IMR-90 (cell line): ENCODE data around the gene MAPKAP1.

Experiments used
- BHLHE40 ChIP-seq: fragments of 150-350 bp; IDR thresholded peaks from 2 replicates; pipeline ENCODE4 v1.6.1; 2016; ENCODE audit warnings: mild to moderate bottlenecking, low read depth, low read length
- CEBPB ChIP-seq: IDR thresholded peaks from 2 replicates; pipeline ENCODE4 v1.6.1; 2012; ENCODE audit warnings: low read depth, low read length, improper control_type of control experiment
- MAZ ChIP-seq: IDR thresholded peaks from 2 replicates; pipeline ENCODE4 v1.6.1; 2012; ENCODE audit warnings: low read depth, mild to moderate bottlenecking, low read length, improper control_type of control experiment, moderate library complexity, borderline replicate concordance
- MXI1 ChIP-seq: IDR thresholded peaks from 2 replicates; pipeline ENCODE4 v1.6.1; 2012; ENCODE audit warnings: low read depth, mild to moderate bottlenecking, low read length, moderate library complexity, borderline replicate concordance
- POLR2A ChIP-seq: IDR thresholded peaks from 2 replicates; pipeline ENCODE4 v1.6.1; 2012; ENCODE audit warnings: mild to moderate bottlenecking, low read depth, low read length
- RAD21 ChIP-seq: IDR thresholded peaks from 2 replicates; pipeline ENCODE4 v1.6.1; 2012; ENCODE audit warnings: low read length, improper control_type of control experiment
- RCOR1 ChIP-seq: IDR thresholded peaks from 2 replicates; pipeline ENCODE4 v1.6.1; 2012; ENCODE audit warnings: mild to moderate bottlenecking, low read length, improper control_type of control experiment; ENCODE audit not compliant: insufficient replicate concordance
- RFX5 ChIP-seq: IDR thresholded peaks from 2 replicates; pipeline ENCODE4 v1.8.0; 2012; ENCODE audit warnings: low read depth, mild to moderate bottlenecking, low read length, moderate library complexity
- SMC3 ChIP-seq: fragments of 150-350 bp; IDR thresholded peaks from 2 replicates; pipeline ENCODE4 v1.6.1; 2016; ENCODE audit warnings: low read depth, mild to moderate bottlenecking, antibody characterized with exemption, low read length, moderate library complexity
- TF ChIP-seq, protein P1 (sequence below): conservative IDR thresholded peaks from 2 replicates; pipeline ENCODE4 v1.5.1; 2012; ENCODE audit warnings: mild to moderate bottlenecking, low read depth, low read length, improper control_type of control experiment
- TF ChIP-seq, protein P2 (sequence below): fragments of 150-350 bp; IDR thresholded peaks from 2 replicates; pipeline ENCODE4 v1.6.1; 2017; ENCODE audit warnings: mild to moderate bottlenecking, antibody characterized with exemption, low read length, low read depth

DNA sequence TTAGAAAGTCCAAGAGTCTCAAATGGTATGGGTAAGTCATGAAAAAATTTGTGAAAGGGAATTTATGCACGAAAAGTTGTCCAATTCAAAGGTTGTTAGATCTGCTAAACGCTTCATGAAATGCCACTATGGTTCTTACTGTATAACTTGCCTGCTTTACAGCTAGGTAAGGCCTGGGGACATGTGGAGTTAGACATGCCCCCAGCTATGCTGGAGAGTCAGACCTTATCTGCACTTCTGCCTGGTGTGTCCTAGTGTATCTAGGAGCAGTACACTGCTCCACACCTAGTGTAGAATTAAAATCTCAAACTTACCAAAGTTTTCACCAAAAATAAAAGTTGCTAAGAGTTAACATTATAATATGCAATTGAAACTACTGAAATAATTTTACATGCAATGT lies 136.8 kb downstream of the MAPKAP1 start:
- TF ChIP-seq POLR2A (no peak), MXI1 (no peak), BHLHE40 (no peak), SMC3 (no peak), CEBPB (no peak), MAZ (no peak), RAD21 (no peak), RCOR1 (no peak), RFX5 (no peak)
- TF ChIP-seq, protein P1, sequence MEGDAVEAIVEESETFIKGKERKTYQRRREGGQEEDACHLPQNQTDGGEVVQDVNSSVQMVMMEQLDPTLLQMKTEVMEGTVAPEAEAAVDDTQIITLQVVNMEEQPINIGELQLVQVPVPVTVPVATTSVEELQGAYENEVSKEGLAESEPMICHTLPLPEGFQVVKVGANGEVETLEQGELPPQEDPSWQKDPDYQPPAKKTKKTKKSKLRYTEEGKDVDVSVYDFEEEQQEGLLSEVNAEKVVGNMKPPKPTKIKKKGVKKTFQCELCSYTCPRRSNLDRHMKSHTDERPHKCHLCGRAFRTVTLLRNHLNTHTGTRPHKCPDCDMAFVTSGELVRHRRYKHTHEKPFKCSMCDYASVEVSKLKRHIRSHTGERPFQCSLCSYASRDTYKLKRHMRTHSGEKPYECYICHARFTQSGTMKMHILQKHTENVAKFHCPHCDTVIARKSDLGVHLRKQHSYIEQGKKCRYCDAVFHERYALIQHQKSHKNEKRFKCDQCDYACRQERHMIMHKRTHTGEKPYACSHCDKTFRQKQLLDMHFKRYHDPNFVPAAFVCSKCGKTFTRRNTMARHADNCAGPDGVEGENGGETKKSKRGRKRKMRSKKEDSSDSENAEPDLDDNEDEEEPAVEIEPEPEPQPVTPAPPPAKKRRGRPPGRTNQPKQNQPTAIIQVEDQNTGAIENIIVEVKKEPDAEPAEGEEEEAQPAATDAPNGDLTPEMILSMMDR: no peak
- TF ChIP-seq, protein P2, sequence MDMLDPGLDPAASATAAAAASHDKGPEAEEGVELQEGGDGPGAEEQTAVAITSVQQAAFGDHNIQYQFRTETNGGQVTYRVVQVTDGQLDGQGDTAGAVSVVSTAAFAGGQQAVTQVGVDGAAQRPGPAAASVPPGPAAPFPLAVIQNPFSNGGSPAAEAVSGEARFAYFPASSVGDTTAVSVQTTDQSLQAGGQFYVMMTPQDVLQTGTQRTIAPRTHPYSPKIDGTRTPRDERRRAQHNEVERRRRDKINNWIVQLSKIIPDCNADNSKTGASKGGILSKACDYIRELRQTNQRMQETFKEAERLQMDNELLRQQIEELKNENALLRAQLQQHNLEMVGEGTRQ: no peak
